Calu3 (cell line): ENCODE data around the gene PRLH. TPM values are rescaled to one million over a fixed set of nuclear protein-coding genes. Genes with fewer than 3 reads are reported as not detected.

Experiments
- BruUV-seq: library from RNA; stranded (reverse); fragments of 400-500 nt; replicated peaks from 2 replicates; lab custom pipeline; 2021; lab: Mats Ljungman, UMichigan
- CTCF ChIA-PET: fragments of 300-600 bp; sonication (Branson Sonifier 250); formaldehyde crosslinking; loops from one replicate; lab custom pipeline; 2022; ENCODE audit warnings: antibody characterized with exemption; lab: Charles Lee
- DNase-seq: peaks from one replicate; pipeline ENCODE4 v3.0.0; 2022
- H3K27ac Mint-ChIP-seq: one replicate; pipeline ENCODE4 v1.8.0; 2022; ENCODE audit warnings: mixed read lengths; ENCODE audit not compliant: unreplicated experiment
- H3K27me3 Mint-ChIP-seq: one replicate; pipeline ENCODE4 v1.8.0; 2022; ENCODE audit warnings: mixed read lengths; ENCODE audit not compliant: unreplicated experiment
- H3K36me3 Mint-ChIP-seq: one replicate; pipeline ENCODE4 v1.8.0; 2022; ENCODE audit warnings: mild to moderate bottlenecking, moderate library complexity, mixed read lengths; ENCODE audit not compliant: insufficient read depth, unreplicated experiment
- H3K4me1 Mint-ChIP-seq: one replicate; pipeline ENCODE4 v1.8.0; 2022; ENCODE audit warnings: mild to moderate bottlenecking, low read depth, mixed read lengths; ENCODE audit not compliant: unreplicated experiment
- H3K4me3 Mint-ChIP-seq: one replicate; pipeline ENCODE4 v1.8.0; 2022; ENCODE audit warnings: mild to moderate bottlenecking, low read depth, moderate library complexity, mixed read lengths; ENCODE audit not compliant: unreplicated experiment
- H3K9me3 Mint-ChIP-seq: one replicate; pipeline ENCODE4 v1.8.0; 2022; ENCODE audit warnings: low read depth, mixed read lengths; ENCODE audit not compliant: unreplicated experiment
- CTCF ChIP-seq: fragments of 200-600 bp; IDR thresholded peaks from one replicate; pipeline ENCODE4 v1.8.0; 2022; ENCODE audit warnings: antibody characterized with exemption; ENCODE audit not compliant: unreplicated experiment
- intact Hi-C: fragments of 100-400 bp; cut with micrococcal nuclease; formaldehyde crosslinking; loops from one replicate; pipeline ENCODE4 v1.10.0; 2022; ENCODE audit not compliant: unreplicated experiment
- total RNA-seq: library from RNA; stranded (reverse); gene quantifications from 2 replicates; pipeline ENCODE4 v1.2.3, GENCODE V29; 2022

PRLH gene
- total RNA-seq, 1 experiment from 2014 or later = not detected

GRCh38 chr2:237546040-237546875, 20.1 kb upstream of the PRLH start:
- TF ChIP-seq CTCF = no peak
- Mint-ChIP-seq H3K4me1 (no peaks in the 10 kb centered on the region), H3K27ac (no peak overlapping the region), H3K4me3 (no peak overlapping the region), H3K27me3 (no peaks in the 10 kb centered on the region), H3K9me3 (no peaks in the 10 kb centered on the region), H3K36me3 (peaks cover 5% of the 10 kb centered on the region)
- CTCF ChIA-PET = interaction anchor here (0.7 kb wide), 1 partner anchor 17 kb away, joined by 3 read pairs; no protein-coding TSS in a partner anchor
- no peak for DNase-seq
- BruUV-seq = no TSS peak
- intact Hi-C loops = no loop called here

- Mint-ChIP-seq H3K27ac (peak overlapping the region; percentile 54), H3K4me3 (no peak overlapping the region), H3K9me3 (no peaks in the 10 kb centered on the region), H3K27me3 (no peaks in the 10 kb centered on the region), H3K36me3 (peaks cover 5% of the 10 kb centered on the region), H3K4me1 (no peaks in the 10 kb centered on the region)
- no TSS peak for BruUV-seq
- DNase-seq = no peak
- CTCF ChIA-PET = no interaction called here
- TF ChIP-seq CTCF = no peak
- intact Hi-C loops = no loop called here
These were observed 19.4 kb upstream of the PRLH start for GRCh38 chr2:237546876-237547395.

- BruUV-seq = no TSS peak
- no peak for DNase-seq
- Mint-ChIP-seq H3K36me3 (peaks cover 5% of the 10 kb centered on the region), H3K4me3 (no peak overlapping the region), H3K4me1 (no peaks in the 10 kb centered on the region), H3K9me3 (no peaks in the 10 kb centered on the region), H3K27me3 (no peaks in the 10 kb centered on the region), H3K27ac (no peak overlapping the region)
- CTCF ChIA-PET = no interaction called here
- no peak for TF ChIP-seq CTCF
- intact Hi-C loops = no loop called here
These were observed 18.4 kb upstream of the PRLH start for GRCh38 chr2:237547841-237548416.

- no peak overlapping the region for H3K4me3 Mint-ChIP-seq
- H3K9me3 Mint-ChIP-seq = no peaks in the 10 kb centered on the region
- CTCF ChIA-PET = no interaction called here
- H3K4me1 Mint-ChIP-seq = no peaks in the 10 kb centered on the region
- no peak for TF ChIP-seq CTCF
- no peaks in the 10 kb centered on the region for H3K27me3 Mint-ChIP-seq
- intact Hi-C loops = no loop called here
- peaks cover 5% of the 10 kb centered on the region for H3K36me3 Mint-ChIP-seq
- H3K27ac Mint-ChIP-seq = no peak overlapping the region
- BruUV-seq = no TSS peak
- no peak for DNase-seq
These were observed 17.2 kb upstream of the PRLH start for GRCh38 chr2:237549216-237549615.
